ENCODE measurements around the gene HMGN2.
"Not testable (repeated sequence)": the region's sequence is repeated elsewhere in the genome, so short reads cannot be mapped to it uniquely, and the experiment has no call there.

The HMGN2 gene

GRCh38 chr1:26477446-26478152, 5.4 kb downstream of the HMGN2 start:
- DNase-seq: no peak

GRCh38 chr1:26478159-26478558, 5.9 kb downstream of the HMGN2 start:
- no peak for DNase-seq

GRCh38 chr1:26478988-26479387, 6.7 kb downstream of the HMGN2 start:
- no peak for DNase-seq

- DNase-seq: no peak
Measured at GRCh38 chr1:26482921-26483320, 10.7 kb downstream of the HMGN2 start.

GRCh38 chr1:26483980-26484379, 11.7 kb downstream of the HMGN2 start:
- DNase-seq: no peak

- DNase-seq: no peak
Measured at GRCh38 chr1:26490155-26490554, 17.9 kb downstream of the HMGN2 start.

- DNase-seq: no peak
Measured at GRCh38 chr1:26493267-26493666, 21.0 kb downstream of the HMGN2 start.

GRCh38 chr1:26493938-26494337, 21.7 kb downstream of the HMGN2 start:
- DNase-seq: no peak

- no peak for DNase-seq
Measured at GRCh38 chr1:26496861-26497260, 24.6 kb downstream of the HMGN2 start.

GRCh38 chr1:26498894-26499293, 26.7 kb downstream of the HMGN2 start:
- no peak for DNase-seq

GRCh38 chr1:26500488-26501175, 28.4 kb downstream of the HMGN2 start:
- peak; percentile 95 for DNase-seq

GRCh38 chr1:26510711-26511110, 38.5 kb downstream of the HMGN2 start:
- DNase-seq: not testable (repeated sequence)

GRCh38 chr1:26515836-26516235, 43.6 kb downstream of the HMGN2 start:
- not testable (repeated sequence) for DNase-seq

- no peak for DNase-seq
Measured at GRCh38 chr1:26516987-26517765, 44.9 kb downstream of the HMGN2 start.

- DNase-seq: no peak
Measured at GRCh38 chr1:26517766-26518049, 45.5 kb downstream of the HMGN2 start.

- no peak for DNase-seq
Measured at GRCh38 chr1:26518355-26518754, 46.1 kb downstream of the HMGN2 start.

- no peak for DNase-seq
Measured at GRCh38 chr1:26520339-26520738, 48.1 kb downstream of the HMGN2 start.

GRCh38 chr1:26521669-26522030, 49.4 kb downstream of the HMGN2 start:
- DNase-seq: no peak

GRCh38 chr1:26522073-26522472, 49.8 kb downstream of the HMGN2 start:
- DNase-seq: no peak

- DNase-seq: no peak
Measured at GRCh38 chr1:26524181-26524580, 51.9 kb downstream of the HMGN2 start.
